ENCODE results near the gene TMEM161A.

Gene TMEM161A

DNA sequence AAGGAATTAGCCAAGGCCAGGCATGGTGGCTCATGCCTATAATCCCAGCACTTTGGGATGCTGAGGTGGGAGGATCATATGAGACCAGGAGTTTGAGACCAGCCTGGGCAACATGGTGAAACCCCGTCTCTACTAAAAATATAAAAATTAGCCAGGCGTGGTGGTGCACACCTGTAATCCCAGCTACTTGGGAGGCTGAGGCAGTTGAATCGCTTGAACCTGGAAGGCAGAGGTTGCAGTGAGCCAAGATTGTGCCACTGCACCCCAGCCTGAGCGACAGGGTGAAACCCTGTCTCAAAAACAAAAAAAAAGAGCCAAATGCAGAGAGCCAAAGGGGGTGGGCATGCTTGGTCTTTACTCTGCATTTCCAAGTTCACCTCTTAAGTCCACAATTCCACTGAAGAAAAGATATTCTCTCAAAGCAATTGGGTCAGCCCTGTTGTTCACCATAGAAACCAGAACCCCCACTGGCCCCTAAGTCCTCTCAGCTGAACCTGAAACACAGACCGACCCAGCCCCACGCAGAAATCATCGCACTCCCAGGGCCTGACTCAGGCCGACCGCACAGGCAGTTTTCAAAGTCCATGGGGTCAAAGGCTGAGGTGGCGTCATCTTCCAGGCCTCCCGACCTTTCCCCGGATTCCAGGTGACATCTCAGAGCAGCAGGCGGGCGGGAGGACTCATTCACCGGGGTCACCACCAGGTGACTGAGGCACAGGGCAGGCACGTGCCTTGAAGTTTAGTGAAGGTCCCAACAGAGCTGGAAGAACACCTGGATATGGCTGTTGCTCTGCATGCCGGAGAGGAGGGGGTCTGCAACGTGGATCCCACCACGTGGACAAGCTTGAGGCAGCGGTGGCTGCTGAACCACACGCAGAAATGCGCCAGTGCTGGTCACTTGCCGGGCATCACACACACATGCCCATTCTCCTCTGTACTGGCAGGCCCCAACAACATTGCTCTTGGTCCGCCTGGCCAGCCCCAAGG, 41.3 kb downstream of the TMEM161A start:
- no peak for DNase-seq

DNA sequence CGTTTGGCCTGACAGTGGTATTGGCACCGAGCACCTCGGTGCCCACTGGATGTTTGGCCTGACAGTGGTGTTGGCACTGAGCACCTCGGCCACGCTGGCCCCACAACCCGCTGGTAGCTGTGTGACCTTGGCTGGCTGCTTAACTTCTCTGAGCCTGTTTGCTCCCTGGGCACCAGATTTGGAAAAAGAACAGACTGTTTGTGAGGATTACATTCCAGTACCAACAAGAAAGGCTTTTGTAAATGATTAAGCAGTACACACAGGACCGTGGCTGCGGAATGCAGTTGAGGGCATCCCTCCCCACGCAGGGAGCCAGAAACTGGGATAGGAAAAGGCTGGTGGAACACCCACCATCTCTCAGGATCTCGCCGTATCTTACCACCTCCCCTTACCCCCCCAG, 42.6 kb downstream of the TMEM161A start:
- DNase-seq: no peak

DNA sequence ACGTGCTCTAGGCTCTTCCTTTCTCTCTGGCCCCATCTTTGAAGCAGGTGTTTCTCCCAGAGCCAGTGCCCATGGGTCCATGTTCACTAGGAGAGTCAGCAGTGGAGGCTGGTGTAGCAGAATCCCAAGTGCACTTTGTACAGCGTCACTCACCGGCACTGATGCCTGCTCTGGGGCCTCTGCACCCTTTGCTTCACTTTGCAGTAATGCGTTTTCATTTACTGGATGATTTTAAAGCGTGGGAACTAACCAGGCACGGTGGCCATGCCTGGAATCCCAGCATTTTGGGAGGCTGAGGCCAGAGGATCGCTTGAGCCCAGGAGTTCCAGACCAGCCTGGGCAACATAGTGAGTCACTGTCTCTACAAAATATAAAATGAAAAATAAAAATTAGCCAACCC, 43.8 kb downstream of the TMEM161A start:
- DNase-seq: no peak

DNA sequence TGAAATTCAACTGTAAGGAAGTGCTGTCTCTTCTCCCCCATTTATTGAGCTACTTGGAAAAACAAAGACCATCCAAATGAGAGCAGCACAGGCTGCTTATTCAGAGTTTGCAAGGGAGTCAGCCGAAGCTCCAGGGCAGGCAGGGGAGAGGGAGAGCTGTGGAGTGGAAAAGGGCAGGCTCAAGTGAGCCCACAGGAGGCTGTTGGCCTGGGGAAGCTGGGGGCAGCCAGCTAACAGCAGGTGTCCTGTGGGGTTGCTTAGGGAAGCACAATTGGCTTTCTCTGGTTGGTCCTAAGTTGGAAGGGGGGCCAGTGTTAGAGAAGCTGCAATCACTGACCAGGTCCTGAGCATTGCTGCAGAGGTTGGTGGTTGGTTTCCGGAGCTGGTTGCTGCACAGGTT, 50.6 kb downstream of the TMEM161A start:
- DNase-seq: no peak

DNA sequence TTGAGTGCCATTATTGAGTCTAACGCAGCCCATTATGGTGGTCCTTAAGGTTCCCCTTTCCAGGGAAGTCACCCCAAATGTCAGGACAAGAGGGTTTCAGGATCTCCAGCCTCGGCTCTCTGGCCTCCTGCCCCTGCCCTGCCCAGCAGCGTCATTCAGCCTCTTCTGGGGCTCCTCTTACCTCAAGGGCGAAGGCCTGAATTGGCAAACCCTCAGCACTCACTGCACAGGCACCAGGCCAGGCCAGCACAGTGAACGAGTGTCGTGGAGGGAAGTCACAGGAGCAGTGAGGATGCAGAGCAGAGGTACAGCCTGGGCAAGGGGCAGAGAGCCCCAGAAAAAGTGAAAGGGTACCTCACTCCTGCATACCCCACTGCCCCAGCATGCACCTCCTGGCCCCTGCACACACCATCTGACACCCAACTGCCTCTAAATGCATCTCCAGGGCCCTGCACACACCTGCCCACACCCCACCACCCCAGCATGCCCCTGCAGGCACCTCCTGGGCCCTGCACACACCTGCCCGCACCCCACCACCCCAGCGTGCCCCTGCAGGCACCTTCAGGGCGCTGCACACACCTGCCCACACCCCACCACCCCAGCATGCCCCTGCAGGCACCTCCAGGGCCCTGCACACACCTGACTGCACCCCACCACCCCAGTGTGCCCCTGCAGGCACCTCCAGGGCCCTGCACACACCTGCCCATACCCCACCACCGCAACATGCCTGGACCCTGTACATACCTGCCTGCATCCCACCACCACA, 54.7 kb downstream of the TMEM161A start:
- no peak for DNase-seq

DNA sequence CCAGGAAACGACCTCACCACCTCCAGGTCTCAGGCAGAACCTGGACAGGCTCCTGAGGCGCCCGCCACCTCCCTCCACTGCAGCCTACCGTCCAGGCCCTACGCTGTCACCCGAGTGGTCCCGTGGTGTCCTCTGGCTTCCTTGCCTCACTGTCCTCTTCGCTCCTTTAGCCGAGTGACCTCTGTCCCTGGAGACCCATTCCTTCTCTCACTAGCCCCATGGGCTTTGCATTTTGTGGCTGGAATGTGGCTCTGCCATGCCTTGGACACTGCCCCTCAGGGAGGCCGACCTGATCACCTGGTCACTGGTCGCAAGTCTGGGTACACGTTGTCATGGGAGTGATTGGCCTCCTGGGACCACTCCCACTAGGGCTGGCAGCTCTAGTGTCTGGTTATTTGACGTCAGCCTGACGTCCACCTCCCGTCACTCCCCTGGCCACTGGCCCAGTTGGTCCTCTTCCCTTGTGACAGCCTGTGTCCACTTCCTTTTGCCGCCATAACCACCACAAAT, 56.6 kb downstream of the TMEM161A start:
- no peak for DNase-seq

DNA sequence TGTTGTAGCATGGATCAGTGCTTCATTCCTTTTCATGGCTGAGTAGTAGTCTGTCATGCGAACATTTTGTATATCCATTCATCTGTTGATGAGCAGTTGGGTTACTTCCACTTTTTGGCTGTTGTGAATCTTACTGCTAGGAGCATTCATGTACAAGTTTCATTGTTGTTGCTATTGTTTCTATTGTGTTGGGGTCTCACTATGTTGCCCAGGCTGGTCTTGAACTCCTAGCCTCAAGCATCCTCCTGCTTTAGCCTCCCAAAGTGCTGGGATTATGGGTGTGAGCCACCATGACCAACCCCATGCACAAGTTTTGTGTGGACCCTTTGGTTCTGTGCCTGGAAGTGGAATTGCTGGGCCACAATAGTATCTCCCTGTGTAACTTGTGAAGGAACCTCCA, 58.7 kb downstream of the TMEM161A start:
- DNase-seq: no peak

DNA sequence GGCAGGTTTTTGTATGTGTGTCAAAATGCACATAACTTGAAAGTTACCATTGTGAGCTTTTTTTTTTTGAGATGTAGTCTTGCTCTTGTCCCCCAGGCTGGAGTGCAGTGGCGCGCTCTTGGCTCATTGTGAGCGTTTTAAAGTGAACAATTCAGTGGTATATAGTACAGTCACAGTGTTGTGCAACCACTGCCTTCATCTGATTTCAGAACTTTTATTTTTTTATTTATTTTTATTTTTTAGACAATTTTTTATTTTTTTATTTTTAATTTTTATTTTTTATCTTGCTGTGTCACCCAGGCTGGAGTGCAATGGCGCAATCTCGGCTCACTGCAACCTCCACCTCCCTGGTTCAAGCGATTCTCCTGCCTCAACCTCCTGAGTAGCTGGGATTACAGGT, 59.5 kb downstream of the TMEM161A start:
- no peak for DNase-seq

DNA sequence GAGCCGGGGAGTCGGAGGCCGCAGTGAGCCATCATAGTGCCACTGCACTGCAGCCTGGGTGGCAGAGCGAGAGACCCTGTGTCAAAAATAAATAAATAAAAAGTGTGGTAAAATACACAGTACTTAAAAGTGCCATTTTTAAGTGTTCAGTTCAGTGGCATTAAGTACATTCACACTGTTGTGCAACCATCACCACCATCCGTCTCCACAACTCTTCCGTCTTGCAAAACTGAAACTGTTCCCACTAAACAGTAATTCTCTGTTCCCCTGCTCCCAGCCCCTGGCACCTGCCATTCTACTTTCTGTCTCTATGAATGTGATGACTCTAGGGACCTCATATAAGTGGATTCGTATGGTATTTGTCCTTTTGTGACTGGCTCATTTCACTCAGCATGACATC, 61.2 kb downstream of the TMEM161A start:
- DNase-seq: no peak

DNA sequence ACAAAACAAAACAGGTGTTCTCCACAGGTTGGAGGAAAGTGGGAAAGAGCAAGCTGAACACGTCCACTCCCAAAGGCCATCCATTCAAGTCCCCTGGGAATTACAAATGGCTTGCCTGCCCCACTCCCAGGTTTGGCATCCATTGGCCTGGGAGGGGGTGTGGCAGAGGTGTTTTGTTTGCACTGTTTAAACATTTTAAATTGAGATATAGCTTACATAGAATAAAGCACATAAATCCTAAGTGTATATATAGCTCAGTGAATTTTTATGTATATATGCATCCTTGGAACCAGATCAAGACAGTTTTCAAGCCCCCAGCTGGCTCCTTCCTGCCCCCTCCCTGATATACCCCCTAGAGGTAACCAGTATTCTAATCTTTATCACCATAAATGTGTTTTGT, 61.8 kb downstream of the TMEM161A start:
- no peak for DNase-seq

DNA sequence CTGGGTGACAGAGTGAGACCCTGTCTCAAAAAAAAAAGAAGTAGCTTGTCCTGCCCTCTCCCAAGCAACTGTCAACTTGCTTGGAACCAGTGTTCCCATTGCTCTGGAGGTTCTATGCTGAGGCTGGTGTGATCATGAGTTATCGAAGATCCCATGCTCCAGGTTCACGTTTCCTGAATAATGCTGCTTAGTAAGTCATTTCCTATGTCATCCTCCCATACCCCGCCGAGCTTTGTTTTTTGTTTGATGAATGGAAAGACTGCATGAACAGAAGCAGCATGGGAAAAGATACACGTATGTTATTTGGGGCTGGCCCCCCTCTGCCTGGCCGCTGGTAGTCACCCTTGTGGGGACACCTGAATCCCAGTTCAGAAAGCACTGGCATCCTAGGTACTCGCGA, 63.2 kb downstream of the TMEM161A start:
- DNase-seq: no peak

DNA sequence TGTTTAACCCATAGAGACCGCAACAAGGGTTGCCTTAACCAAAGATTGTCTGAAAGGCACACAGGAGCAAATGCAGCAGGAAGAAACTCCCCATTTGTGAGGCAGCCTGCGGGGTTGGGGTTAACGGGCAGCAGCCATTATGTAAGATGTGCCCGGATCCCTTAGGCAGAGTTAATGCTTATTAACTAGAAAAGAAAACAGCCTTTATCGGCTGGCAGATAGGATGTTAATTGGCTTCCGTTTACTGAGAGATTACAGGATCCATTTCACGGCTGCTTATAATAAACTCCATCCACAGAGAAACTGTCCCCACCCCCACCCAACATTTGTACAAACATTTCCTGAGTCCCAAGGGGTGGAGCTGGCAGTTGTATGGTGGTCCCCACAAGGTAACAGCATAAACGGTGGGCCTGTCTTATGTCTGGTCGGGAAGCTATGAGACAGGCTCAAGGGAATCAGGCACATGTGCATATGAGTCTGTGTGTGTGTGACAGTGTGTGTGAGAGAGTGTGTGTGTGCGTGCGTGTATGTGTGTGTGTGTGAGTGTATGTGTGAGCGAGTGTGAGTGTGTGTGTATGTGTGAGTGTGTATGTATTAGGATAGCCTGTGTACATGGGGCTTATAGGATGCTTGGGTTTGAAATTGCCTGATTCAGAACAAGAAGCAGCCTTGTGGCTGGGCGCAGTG, 63.9 kb downstream of the TMEM161A start:
- no peak for DNase-seq

DNA sequence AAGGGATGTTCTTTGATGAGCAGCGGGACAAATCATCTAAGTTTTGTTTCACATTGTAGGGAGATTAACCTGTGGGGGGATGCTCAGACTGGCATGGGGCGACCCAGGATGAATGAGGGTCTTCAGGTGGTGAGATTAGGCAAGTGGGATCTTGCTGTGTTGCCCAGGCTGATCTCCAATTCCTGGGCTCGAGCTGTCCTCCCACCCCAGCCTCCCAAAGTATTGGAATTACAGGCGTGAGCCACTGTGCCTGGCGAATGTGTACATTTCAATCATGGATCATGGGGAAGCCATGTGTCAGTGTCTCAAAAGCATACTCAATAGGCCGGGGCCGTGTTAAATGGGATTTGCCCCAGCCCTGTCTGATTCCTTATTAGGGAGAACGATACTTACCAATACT, 66.4 kb downstream of the TMEM161A start:
- DNase-seq: no peak

All from right forelimb (tissue), 1 donor.